GM19324 (cell line): Measurements from ENCODE around the gene SPDYE3.

Experiments
- ATAC-seq: cut with Tn5 transposase; IDR thresholded peaks from one replicate; pipeline ENCODE4 v1.9.1; 2021; ENCODE audit warnings: mild to moderate bottlenecking, moderate library complexity; ENCODE audit not compliant: unreplicated experiment, low FRiP score

The SPDYE3 gene

GRCh38 chr7:100369105-100369504 is 61.6 kb downstream of the SPDYE3 start:
- peak; percentile 50 for ATAC-seq

GRCh38 chr7:100370303-100370702 is 62.8 kb downstream of the SPDYE3 start:
- no peak for ATAC-seq

- ATAC-seq, result no peak
Observed at GRCh38 chr7:100370746-100371145, 63.2 kb downstream of the SPDYE3 start.

- ATAC-seq, result no peak
Observed at GRCh38 chr7:100371561-100372171, 64.2 kb downstream of the SPDYE3 start.
